ENCODE measurements around the gene MON2.
"Not testable (repeated sequence)": the region's sequence is repeated elsewhere in the genome, so short reads cannot be mapped to it uniquely, and the experiment has no call there.

The MON2 gene

GRCh38 chr12:62459976-62460375 lies 6.7 kb upstream of the MON2 start:
- Mint-ChIP-seq H3K9me3 (peaks cover 10% of the 10 kb centered on the region), H3K4me3 (no peak overlapping the region), H3K36me3 (peaks cover 3% of the 10 kb centered on the region), H3K27me3 (peaks cover 10% of the 10 kb centered on the region), H3K27ac (no peak overlapping the region), H3K4me1 (no peaks in the 10 kb centered on the region)
- DNase-seq (ENCODE audit: low spot score in 2 of 2) (no peak), ATAC-seq (ENCODE audit: low read depth) (no peak)

- H3K27me3 Mint-ChIP-seq; H3K4me3 Mint-ChIP-seq; H3K27ac Mint-ChIP-seq; H3K36me3 Mint-ChIP-seq; H3K4me1 Mint-ChIP-seq; ATAC-seq (ENCODE audit: low read depth); DNase-seq (ENCODE audit: low spot score in 2 of 2); H3K9me3 Mint-ChIP-seq: not testable (repeated sequence)
Observed at GRCh38 chr12:62461171-62461837, 5.3 kb upstream of the MON2 start.

DNA sequence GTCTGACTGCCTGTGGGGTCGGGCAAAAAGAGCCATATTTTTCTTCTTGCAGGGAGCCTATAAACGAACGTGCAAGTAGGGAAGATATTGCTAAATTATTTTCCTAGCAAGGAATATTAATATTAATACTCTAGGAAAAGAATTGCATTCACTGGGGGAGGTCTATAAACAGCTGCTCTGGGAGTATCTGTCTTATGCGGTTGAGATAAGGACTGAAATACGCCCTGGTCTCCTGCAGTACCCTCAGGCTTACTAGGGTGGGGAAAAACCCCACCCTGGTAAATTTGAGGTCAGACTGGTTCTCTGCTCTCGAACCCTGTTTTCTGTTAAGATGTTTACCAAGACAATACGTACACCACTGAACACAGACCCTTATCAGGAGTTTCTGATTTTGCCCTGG lies 3.4 kb upstream of the MON2 start:
- not testable (repeated sequence) for ATAC-seq (ENCODE audit: low read depth); H3K9me3 Mint-ChIP-seq; DNase-seq (ENCODE audit: low spot score in 2 of 2); H3K36me3 Mint-ChIP-seq; H3K4me3 Mint-ChIP-seq; H3K27me3 Mint-ChIP-seq; H3K4me1 Mint-ChIP-seq; H3K27ac Mint-ChIP-seq

DNA sequence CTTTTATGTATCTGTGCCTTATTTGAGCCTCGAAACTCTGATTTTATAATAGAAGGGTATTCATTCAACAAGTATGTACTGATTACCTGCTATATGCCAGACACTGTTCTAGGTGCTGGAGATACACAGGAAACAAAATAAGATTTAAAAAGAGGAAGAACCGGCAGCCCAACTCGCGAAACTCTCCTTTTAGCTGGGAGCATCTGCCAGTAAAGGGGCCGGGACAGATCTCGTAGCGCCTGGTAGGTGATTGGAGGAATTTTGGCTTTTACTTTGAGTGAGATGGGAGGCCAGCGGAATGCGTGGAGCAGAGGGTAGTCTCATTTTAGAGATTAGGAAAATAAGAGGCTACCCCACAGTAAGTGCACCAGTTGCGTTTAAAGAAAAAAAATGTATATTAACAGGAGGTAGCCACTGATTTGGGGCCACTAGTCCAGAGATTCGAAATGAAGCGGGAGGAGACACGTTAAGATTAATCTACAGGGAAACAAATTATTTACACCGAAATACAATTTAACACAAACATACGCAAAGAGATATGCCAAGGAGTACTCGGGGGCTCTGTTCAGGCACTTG lies 520 bp upstream of the MON2 start:
- H3K9me3 Mint-ChIP-seq, result peaks cover 5% of the 10 kb centered on the region
- peak; percentile 30 to 36 for DNase-seq (ENCODE audit: low spot score in 2 of 2)
- H3K4me1 Mint-ChIP-seq, result peaks cover 8% of the 10 kb centered on the region
- peak overlapping the region; percentile 96 for H3K27ac Mint-ChIP-seq
- H3K36me3 Mint-ChIP-seq, result no peaks in the 10 kb centered on the region
- no peaks in the 10 kb centered on the region for H3K27me3 Mint-ChIP-seq
- H3K4me3 Mint-ChIP-seq, result peak overlapping the region; percentile 98
- ATAC-seq (ENCODE audit: low read depth), result peak; percentile 51

DNA sequence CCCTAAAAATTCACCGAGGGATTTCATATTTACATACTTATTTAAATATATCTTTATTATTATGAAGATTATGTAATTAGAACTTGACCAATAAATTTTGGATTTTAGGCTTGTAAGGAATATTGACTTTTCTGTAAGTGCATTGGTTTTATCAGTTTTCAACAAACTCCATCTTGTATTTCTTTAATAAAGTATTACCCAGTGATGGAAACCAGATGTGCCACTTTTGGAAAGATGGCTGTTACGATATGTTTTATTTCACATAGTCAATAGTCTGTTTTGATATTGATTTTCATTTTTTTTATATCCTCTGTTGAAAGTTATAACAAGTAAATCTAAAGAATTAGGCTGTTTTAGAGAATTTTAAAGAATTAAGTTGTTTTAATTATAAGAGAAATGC lies 1.8 kb downstream of the MON2 start:
- peak overlapping the region; percentile 7 for H3K4me3 Mint-ChIP-seq
- no peaks in the 10 kb centered on the region for H3K27me3 Mint-ChIP-seq
- H3K4me1 Mint-ChIP-seq, result peaks cover 10% of the 10 kb centered on the region
- peaks cover 3% of the 10 kb centered on the region for H3K9me3 Mint-ChIP-seq
- peaks cover 2% of the 10 kb centered on the region for H3K36me3 Mint-ChIP-seq
- no peak overlapping the region for H3K27ac Mint-ChIP-seq
- no peak for DNase-seq (ENCODE audit: low spot score in 2 of 2)
- no peak for ATAC-seq (ENCODE audit: low read depth)

GRCh38 chr12:62468935-62469334 lies 2.3 kb downstream of the MON2 start:
- no peak overlapping the region for H3K27ac Mint-ChIP-seq
- peaks cover 13% of the 10 kb centered on the region for H3K4me1 Mint-ChIP-seq
- H3K9me3 Mint-ChIP-seq, result no peaks in the 10 kb centered on the region
- peaks cover 4% of the 10 kb centered on the region for H3K36me3 Mint-ChIP-seq
- DNase-seq (ENCODE audit: low spot score in 2 of 2), result no peak
- ATAC-seq (ENCODE audit: low read depth), result no peak
- no peak overlapping the region for H3K4me3 Mint-ChIP-seq
- no peaks in the 10 kb centered on the region for H3K27me3 Mint-ChIP-seq

DNA sequence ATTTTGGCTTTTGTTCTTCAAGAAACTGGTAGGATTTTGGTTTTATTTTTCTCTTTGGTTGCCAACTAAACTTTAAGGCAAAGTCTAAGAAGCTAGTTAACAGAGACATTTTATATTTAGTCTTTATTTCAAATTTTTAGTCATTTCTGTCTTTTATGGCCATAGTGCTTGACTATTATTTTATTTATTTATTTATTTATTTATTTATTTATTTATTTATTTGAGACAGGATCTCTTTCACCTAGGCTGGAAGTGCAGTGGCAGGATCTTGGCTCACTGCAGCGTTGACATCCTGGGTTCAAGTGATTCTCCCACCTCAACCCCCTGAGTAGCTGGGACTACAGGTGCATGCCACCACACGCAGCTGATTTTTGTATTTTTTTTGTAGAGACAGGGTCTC lies 3.1 kb downstream of the MON2 start:
- no peak overlapping the region for H3K4me3 Mint-ChIP-seq

GRCh38 chr12:62471734-62472133 lies 5.1 kb downstream of the MON2 start:
- Mint-ChIP-seq H3K4me3 (no peak overlapping the region), H3K9me3 (no peaks in the 10 kb centered on the region), H3K27me3 (no peaks in the 10 kb centered on the region), H3K4me1 (peaks cover 15% of the 10 kb centered on the region), H3K27ac (no peak overlapping the region), H3K36me3 (peaks cover 10% of the 10 kb centered on the region)
- DNase-seq (ENCODE audit: low spot score in 2 of 2), result no peak
- no peak for ATAC-seq (ENCODE audit: low read depth)

More for the DNA sequence above, 3.1 kb downstream of the MON2 start:
- H3K4me1 Mint-ChIP-seq, result peaks cover 15% of the 10 kb centered on the region
- H3K36me3 Mint-ChIP-seq, result peaks cover 7% of the 10 kb centered on the region
- H3K27me3 Mint-ChIP-seq, result no peaks in the 10 kb centered on the region
- DNase-seq (ENCODE audit: low spot score in 2 of 2) (no peak), ATAC-seq (ENCODE audit: low read depth) (no peak)
- H3K9me3 Mint-ChIP-seq, result no peaks in the 10 kb centered on the region
- H3K27ac Mint-ChIP-seq, result no peak overlapping the region

DNA sequence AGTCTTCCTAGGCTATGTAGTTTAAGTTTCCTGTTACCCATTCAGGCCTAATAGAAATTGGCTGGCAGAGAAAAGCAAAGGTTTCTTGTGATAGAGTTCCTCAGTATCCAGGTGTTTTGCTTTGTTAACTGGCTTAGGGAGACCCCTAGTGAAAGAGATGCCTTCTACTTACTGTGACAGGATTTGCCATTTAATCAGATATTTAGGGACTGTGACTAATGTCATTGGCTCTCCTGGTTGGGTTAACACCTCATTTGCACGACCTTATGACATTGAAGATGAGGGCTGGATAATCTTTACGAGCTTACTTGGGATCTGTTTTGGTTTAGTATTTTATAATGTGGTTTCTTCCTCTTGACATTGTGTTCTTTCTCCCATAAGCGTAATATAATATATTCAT lies 5.8 kb downstream of the MON2 start:
- H3K9me3 Mint-ChIP-seq, result no peaks in the 10 kb centered on the region
- DNase-seq (ENCODE audit: low spot score in 2 of 2) (no peak), ATAC-seq (ENCODE audit: low read depth) (no peak)
- no peaks in the 10 kb centered on the region for H3K27me3 Mint-ChIP-seq
- H3K36me3 Mint-ChIP-seq, result peaks cover 12% of the 10 kb centered on the region
- H3K4me3 Mint-ChIP-seq, result no peak overlapping the region
- H3K27ac Mint-ChIP-seq, result no peak overlapping the region
- peaks cover 14% of the 10 kb centered on the region for H3K4me1 Mint-ChIP-seq

GRCh38 chr12:62481843-62482540 lies 15.4 kb downstream of the MON2 start:
- DNase-seq (ENCODE audit: low spot score in 2 of 2), result no peak
- Mint-ChIP-seq H3K36me3 (peaks cover 29% of the 10 kb centered on the region), H3K4me1 (peaks cover 20% of the 10 kb centered on the region), H3K4me3 (no peak overlapping the region), H3K27ac (no peak overlapping the region), H3K27me3 (no peaks in the 10 kb centered on the region), H3K9me3 (no peaks in the 10 kb centered on the region)
- ATAC-seq (ENCODE audit: low read depth), result no peak

DNA sequence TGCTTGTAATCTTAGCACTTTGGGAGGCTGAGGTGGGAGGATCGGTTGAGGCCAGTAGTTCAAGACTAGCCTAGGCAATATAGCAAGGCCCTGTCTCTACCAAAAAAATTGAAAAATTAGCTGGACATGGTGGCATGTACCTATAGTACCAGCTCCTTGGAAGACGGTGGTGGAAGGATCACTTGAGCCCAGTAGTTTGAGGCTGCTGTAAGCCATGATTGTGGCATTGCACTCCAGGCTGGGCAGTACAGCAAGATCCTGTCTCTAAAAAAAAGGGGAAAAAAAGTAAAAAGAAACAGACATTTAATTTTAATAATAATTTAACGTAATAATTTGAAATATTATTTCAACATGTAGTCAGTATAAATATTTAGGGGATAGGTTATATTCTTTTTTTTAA lies 16.1 kb downstream of the MON2 start:
- H3K9me3 Mint-ChIP-seq, result no peaks in the 10 kb centered on the region
- H3K4me1 Mint-ChIP-seq, result peaks cover 19% of the 10 kb centered on the region
- no peak overlapping the region for H3K27ac Mint-ChIP-seq
- ATAC-seq (ENCODE audit: low read depth), result no peak
- no peak overlapping the region for H3K4me3 Mint-ChIP-seq
- peaks cover 25% of the 10 kb centered on the region for H3K36me3 Mint-ChIP-seq
- no peaks in the 10 kb centered on the region for H3K27me3 Mint-ChIP-seq
- DNase-seq (ENCODE audit: low spot score in 2 of 2), result no peak

GRCh38 chr12:62484233-62484632 lies 17.6 kb downstream of the MON2 start:
- no peaks in the 10 kb centered on the region for H3K27me3 Mint-ChIP-seq
- H3K4me3 Mint-ChIP-seq, result no peak overlapping the region
- DNase-seq (ENCODE audit: low spot score in 2 of 2) (no peak), ATAC-seq (ENCODE audit: low read depth) (no peak)
- H3K36me3 Mint-ChIP-seq, result peaks cover 19% of the 10 kb centered on the region
- no peaks in the 10 kb centered on the region for H3K9me3 Mint-ChIP-seq
- peak overlapping the region; percentile 58 for H3K27ac Mint-ChIP-seq
- peaks cover 14% of the 10 kb centered on the region for H3K4me1 Mint-ChIP-seq

DNA sequence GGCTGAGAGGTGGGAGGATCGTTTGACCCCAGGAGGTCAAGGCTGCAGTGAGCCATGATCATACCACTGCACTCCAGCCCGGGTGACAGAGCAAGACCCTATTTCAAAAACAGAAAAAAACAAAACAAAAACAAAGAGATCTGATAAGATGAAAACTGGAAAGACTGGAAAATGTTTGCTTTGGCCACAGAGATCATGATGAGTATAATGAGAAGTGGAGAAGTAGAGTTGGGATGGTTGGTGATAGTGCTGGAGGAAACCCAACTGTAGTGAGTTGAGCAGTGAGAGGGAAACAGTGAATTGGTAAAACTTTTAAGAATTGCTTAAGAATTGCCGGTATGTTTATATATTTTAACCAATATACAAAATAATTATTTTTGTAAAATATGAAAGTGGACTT lies 39.2 kb downstream of the MON2 start:
- no peak overlapping the region for H3K27ac Mint-ChIP-seq
- H3K36me3 Mint-ChIP-seq, result peaks cover 43% of the 10 kb centered on the region
- no peaks in the 10 kb centered on the region for H3K9me3 Mint-ChIP-seq
- no peak overlapping the region for H3K4me3 Mint-ChIP-seq
- H3K27me3 Mint-ChIP-seq, result no peaks in the 10 kb centered on the region
- DNase-seq (ENCODE audit: low spot score in 2 of 2) (no peak), ATAC-seq (ENCODE audit: low read depth) (no peak)
- no peaks in the 10 kb centered on the region for H3K4me1 Mint-ChIP-seq

- H3K27me3 Mint-ChIP-seq, result no peaks in the 10 kb centered on the region
- H3K27ac Mint-ChIP-seq, result no peak overlapping the region
- ATAC-seq (ENCODE audit: low read depth) (no peak), DNase-seq (ENCODE audit: low spot score in 2 of 2) (no peak)
- H3K4me1 Mint-ChIP-seq, result peaks cover 3% of the 10 kb centered on the region
- peaks cover 4% of the 10 kb centered on the region for H3K9me3 Mint-ChIP-seq
- no peak overlapping the region for H3K4me3 Mint-ChIP-seq
- H3K36me3 Mint-ChIP-seq, result peaks cover 38% of the 10 kb centered on the region
Observed at GRCh38 chr12:62512901-62513300, 46.3 kb downstream of the MON2 start.

Data from memory B cell (primary cell).